ENCODE measurements around the gene BTBD17.

Gene BTBD17

DNA sequence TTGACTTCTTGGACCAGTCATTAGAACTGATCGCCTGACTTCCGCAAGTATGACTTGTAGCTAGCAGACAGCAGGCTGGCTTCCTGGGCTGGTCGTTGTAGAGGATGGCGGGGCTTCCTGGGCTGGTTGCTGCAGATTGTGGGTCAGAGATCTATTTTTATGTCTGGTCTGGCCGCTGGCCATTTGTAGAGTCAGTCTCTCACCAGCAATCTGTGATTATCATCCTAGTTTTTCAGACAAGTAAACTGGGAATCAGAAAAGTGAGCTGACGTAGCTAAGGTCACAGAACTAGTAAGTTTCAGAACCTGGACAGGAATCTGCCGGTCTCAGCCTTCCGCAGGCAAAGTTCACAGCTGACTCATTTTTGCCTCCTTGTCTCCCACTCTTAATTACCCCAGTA lies 24.7 kb upstream of the BTBD17 start:
- no peak for DNase-seq

DNA sequence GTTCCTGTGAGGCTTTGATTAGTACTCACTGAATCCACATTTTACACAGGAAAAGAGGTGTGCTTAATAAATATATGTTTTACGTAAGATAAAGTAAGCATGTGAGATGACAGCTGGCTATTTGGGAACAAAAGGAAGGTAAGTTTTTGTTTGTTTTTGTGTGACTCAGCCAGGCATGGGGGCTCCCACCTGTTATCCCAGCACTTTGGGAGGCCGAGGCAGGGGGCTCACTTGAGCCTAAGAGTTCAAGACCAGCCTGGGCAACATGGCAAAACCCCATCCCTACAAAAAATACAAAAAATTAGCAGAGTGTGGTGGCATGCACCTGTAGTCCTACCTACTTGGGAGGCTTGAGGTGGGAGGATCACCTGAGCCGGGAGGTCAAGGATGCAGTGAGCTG lies 23.5 kb upstream of the BTBD17 start:
- DNase-seq, result peak; percentile 13

DNA sequence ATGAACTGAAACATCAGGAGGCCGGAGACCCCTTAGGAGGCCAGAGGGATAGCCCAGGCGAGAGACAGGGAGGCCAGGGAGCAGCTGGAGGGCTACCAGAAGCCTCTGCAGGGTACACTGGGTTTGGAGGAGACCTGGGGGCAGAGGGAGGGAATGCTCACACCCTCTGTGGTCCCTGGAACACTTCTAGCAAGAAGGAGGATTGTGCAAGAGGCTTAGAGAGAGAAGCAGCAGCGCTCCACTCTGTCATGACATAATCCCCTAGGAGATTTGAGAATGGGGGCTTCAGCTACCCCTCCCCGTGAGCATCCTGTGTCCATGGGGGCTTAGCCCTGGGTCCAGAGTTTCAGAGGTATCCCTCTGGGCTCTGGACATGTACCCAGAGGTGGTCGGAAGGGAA lies 21.5 kb upstream of the BTBD17 start:
- DNase-seq, result no peak

DNA sequence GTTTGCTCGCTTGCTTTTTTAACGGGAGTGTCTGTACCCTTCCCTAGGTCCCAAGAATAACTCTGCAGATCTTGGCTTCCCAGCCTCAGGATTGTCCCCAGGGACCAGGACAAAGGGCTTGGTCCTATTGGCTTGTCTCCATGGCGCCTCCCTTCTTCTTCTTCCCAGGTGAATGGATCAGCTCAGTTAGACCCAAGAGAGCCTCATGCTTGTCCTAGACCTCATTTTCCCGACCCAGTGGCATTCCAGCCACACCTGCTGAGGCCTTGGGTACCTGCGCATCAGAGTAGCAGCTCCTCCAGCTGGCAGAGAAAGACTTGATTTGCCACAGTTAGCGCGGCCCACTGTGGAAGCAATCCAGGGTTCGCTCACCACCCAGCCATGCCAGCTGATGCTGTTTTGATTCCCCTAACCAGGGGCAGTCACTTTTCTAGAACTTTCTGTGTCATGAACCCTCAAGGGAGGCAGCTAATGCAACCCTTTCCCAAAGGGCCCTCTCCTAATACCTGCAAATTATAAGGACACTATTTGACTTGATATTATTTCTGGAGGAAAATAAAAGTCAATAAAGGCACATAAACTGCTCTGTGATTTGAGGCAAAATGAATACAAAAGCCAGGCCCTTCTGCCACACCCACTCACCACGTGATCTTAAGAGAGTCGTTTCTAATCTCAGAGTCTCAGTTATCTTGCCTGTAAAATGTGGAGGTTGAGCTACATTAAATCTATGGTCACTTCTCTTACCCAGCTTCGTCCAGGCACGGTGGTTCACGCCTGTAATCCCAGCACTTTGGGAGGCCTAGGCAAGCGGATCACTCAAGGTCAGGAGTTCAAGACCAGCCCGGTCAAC lies 19.5 kb upstream of the BTBD17 start:
- DNase-seq, result no peak

DNA sequence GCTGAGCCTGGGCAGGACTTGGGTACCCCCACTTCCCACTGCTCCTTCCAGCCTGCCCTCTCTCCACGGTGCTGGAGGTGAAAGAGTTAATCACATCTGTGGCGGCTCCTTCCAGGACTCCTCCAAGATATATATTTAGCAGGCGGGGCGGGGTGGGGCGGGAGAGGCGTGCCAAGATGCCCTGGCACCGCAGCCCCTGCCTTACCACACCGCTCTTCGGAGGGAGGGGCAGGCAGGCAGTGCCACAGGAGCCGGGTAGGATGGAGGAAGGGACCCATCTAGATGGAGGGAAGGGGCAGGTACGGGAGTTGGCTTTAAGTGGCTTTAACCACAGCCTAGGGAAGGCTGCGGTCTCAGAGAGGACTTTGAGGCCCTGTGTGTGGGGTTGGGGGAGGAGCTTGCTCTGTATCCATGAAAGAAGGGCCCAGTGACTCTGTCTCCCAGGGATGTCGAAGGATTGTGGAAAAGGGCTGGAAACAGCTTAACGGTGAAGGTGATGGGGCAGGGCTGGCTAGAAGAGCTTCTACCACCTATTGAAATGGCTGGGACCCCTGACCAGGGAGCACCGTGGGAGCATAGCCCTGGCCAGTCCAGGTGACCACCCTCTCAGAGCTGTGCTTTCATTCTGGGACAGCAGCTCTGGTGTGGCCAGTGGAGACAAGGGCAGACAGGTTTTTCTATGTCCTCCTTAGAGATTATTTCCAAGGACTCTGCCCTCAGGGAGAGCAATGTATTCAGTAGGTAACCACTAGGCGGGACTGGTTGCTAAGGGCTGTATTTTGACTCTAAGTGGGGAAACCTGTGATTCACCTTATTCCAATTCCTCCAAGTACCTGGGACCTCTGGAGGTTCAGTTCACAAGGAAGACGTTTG lies 18.7 kb upstream of the BTBD17 start:
- DNase-seq, result peak; percentile 69

DNA sequence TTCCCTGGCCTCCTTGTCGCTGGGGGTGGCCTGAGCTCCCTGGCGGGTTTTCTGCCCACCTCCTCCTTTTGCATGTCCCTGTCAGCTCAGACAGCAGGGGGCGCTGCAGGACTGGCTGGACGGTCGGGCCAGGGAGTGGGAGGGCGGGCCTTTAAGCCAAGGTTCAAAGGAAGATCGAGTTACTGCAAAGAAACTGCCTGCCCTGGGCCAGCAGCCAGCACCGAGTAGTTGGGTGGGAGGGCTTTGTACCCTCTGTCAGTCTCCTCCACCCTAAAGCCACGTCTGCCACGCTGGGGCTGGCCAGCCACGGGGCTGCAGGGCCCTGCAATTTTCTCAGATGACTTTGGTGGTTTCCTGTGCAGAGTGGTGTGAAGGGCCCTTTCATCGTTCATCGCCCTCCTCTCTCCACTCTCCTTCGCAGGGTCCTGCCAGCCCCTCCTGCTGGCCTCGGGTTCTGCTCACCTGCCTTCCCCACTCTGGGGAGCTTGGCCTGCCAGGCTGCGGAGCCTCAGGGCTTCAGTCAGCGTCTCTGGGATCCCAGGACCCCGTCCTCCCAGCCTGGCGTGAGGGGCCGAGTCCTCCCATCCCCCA lies 17.9 kb upstream of the BTBD17 start:
- DNase-seq, result peak; percentile 93

DNA sequence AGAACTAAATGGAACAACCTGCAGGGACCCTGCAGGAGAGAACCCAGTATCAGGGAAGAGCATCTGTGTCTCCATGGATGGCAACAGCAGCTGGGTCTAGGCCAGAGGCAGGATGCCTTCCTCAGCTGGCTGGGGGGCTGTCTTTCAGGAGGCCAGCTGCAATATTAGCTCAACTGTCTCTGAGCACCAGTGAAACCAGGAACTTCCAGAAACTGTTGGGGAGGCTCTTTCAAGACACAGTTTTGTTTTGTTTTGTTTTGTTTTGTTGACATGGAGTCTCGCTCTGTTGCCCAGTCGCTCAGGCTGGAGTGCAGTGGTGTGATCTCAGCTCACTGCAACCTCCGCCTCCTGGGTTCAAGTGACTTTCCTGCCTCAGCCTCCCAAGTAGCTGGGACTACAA lies 13.2 kb upstream of the BTBD17 start:
- DNase-seq, result peak; percentile 25

DNA sequence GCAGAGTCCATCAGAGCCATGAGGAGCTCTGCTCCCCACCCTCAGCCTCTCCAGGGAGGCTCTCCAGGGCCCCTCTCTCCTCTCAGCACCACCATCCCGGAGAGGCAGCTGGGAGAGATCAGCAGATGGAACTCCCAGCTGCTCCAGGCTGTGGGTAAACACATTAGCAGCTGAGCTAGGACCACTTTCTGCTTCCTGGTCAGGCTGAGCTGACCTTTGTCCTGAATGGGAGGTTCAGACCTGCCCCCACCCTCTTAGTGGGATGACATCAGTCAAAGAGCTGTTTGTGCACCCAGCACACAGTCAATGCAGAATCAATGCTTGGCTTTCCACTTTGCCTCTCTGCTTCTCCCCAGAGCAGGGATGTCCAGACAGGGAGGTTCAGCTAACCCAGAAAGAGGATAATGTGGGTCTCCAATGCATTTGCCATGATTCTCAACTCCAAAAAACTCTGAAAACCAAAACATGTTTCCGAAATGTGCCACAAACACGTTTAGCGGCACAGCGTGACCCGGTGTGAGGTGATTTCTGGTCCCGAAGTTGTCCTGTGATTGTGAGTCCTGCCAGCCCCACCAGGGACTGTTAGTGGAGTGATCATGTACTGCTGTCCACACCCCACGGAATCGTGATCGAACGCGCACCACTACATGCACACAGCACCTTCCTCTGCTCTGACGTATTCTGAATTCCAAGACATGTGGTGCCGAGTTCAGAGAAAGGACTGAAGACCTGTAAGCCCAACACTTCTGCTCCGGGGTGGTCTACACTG lies 12.4 kb upstream of the BTBD17 start:
- DNase-seq, result peak; percentile 81

DNA sequence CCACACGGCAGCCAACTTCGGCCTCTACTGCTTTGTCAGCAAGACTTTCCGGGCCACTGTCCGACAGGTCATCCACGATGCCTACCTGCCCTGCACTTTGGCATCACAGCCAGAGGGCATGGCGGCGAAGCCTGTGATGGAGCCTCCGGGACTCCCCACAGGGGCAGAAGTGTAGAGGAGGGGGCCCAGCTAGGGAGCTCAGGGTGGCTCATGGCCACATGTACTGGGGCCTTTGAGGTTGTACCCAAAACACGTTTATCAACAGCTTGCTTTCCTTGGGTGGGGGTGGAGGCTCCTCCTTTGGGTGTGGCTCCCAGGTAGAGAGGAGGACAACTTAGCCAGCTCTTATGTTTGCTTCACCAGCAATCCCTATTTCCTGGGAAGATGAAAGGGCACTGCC lies 10.8 kb upstream of the BTBD17 start:
- no peak for DNase-seq

DNA sequence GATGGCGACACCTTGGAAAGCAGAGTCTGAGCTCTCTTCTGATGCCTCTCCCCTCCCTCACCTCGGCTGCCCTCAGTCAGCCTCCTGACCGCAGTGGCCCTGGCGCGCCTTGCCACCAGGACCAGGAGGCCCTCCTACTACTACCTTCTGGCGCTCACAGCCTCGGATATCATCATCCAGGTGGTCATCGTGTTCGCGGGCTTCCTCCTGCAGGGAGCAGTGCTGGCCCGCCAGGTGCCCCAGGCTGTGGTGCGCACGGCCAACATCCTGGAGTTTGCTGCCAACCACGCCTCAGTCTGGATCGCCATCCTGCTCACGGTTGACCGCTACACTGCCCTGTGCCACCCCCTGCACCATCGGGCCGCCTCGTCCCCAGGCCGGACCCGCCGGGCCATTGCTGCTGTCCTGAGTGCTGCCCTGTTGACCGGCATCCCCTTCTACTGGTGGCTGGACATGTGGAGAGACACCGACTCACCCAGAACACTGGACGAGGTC lies 10.0 kb upstream of the BTBD17 start:
- DNase-seq, result no peak

DNA sequence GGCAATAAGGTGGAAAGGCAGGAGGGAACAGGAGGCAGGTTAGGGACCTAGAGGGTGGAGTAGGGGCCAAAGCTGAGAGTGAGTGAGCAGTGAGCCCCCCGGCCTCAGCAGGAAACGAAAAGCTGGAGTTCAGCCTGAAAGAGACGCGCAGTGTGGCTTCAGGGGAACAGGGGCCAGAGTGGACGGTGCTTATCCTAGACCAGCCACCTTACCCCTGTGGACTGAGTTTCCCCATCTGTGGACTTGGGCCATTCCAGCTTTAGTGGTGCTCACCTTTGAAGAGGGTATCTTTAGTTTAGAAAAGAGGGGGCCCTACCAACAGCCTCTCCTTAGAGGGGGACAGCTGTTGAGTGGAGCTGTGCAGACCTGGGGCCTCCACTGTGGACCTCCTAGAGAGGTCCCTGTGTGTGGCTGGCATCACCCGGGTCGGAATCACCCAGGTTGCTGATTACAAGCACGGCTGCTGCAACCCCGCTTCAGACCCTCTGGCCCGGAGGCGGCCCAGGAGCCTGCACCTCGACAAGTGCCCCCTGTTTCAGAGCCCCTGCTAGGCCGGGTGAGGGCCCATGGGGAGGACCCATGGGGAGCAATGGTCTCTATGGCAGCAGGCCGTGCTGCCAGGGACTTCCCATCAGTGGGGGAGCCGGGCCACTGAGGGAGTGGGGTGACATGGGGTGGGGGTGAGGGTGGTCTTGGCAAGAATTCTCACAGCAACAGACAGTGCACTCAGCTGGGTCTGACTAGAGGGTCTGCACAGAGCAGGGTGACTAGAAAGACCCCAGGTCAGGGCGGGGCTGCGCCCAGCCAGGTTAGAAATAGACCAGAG lies 8.2 kb upstream of the BTBD17 start:
- no peak for DNase-seq

DNA sequence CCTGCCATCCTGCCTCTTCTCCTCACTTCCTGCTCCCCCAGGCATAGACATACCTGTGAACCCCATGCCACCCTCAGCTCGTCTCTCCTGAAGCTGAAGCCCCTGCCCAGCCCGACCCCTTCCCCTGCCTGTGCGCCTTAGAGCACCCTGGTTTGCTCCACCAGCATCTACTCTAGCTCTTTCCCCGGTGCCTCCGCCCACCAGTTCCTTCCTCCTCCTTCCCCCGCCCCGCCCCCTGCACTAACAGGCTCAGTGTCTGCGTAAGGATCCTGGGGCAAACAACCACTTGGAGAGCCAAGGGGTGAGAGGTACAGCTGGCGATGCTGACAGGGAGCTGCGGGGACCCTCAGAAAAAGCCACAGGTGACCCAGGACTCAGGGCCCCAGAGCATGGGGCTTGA lies 7.6 kb upstream of the BTBD17 start:
- DNase-seq, result peak; percentile 59

DNA sequence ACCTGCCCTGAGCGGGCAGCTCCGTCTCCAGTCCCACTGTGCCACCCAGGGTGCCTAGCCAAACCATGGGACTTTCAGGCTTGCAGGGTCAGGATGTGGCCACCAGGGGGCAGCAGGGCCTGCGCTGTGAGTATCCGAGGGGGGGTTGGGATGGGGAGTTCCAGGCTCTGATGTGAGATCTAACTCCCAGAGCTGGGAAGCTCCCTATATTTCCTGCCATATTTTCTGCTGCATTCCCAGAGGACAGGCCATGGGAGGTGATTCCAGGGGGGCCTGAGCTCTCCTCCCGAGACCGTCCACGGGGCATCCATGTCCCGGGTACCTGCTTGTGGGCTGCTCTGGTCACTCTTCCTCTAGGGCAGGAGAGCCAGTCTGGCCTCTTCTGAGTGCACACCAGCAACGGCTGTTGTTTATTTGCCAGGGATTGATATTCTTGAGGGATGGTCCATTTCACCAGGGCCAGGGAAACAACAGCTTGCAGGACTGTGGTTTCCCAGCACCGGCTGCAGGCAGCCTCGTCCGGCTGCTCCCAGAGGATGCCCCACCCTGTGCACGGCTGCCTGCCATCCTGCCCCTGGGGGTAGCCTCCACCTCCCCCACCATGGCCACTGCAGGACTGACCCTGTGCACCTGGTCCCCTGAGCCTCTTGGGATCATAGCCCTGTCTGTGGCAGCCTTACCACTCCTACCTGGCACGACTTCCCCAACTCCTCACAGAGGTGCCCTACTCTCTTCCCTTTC lies 6.8 kb upstream of the BTBD17 start:
- DNase-seq, result peak; percentile 68

DNA sequence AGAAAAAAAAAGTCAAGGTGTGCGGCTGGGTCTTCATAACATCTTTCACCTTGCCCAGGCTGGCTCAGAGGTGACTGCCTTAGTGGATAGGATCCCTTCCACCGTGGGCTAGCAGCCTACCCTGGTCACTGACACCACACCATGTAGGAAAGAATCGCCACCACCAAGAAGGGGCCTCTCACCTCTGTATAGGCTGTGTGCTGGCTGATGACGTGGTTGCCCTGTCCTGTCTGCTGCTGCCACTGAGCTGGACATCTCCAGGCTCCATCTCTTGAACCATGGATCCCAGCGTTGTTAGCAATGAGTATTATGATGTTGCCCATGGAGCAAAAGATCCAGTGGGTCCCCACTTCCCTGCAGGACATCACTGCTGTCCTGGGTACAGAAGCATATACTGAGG lies 5.5 kb upstream of the BTBD17 start, which contains the start of gene GPR142:
Gene GPR142, plus strand, starts transcription at position 301 of the 400 bp plus-strand sequence. CDS start 2,035 bp downstream, outside the sequence.
- no peak for DNase-seq

DNA sequence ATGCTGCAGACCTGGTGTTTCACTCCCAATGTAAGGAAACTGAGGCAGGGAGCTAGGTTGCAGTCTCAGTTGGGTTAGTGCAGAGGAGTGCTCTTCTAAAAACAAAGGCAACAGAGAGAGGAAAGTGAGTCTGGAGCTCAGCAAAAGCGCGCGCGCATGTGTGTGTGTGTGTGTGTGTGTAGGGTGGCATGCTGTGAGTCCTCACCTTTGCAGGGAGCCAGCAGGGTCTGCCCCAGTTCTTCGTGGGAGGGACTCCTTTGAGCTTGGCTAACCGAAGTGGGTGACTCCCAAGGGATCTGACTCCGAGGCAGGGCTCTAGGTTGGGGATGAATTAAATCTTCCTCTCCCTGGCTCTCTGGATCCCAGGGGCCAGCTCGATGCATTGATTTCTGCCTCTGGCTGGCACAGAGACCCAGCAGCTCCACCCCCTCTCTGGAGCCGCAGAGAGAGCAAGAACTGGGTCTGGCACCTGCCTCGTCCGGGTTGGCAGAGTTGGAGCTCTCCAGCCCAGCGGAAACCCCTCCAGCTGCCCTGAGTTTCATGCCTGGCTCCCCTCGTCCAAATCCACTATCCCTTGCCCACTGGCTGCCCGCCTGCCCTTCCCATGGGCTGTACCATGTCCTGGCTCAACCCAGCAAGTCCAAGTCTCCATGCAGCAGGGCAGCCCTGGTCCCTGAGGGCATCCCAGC lies 1.3 kb upstream of the BTBD17 start:
- peak; percentile 72 for DNase-seq

DNA sequence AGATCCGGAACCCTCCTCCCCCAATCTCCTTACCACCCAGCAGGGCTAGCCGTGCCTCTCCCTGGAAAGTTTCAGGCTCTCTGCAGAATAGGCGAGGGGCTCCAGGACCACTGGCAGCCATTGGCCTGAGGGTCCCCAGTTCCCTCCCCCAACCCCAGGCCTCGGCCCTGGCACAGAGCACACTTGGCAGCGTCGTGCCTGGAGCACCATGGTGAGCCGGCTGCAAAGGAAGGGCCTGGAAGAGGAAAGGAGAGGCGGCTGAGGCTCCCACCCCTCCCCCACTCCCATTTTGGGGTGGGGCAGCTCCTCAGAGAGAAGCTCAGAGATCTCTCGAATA lies 369 bp upstream of the BTBD17 start:
- no peak for DNase-seq

DNA sequence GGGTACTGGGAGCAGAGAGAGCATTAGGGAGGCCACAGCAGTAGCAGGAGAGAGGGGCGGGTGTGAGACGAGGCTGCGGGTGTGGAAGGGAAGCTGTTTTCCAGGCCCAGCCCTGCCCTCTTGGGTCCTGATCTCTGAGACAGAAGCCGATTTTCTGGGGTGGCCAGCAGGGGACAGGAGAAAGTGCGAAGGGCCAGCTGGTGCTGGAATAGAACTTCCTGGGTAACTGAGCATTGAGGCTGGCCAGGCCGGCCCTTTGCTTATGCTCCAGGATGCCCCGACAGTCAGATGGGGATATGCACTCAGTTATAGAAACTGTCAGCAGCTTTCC lies 804 bp downstream of the BTBD17 start:
- DNase-seq, result no peak

DNA sequence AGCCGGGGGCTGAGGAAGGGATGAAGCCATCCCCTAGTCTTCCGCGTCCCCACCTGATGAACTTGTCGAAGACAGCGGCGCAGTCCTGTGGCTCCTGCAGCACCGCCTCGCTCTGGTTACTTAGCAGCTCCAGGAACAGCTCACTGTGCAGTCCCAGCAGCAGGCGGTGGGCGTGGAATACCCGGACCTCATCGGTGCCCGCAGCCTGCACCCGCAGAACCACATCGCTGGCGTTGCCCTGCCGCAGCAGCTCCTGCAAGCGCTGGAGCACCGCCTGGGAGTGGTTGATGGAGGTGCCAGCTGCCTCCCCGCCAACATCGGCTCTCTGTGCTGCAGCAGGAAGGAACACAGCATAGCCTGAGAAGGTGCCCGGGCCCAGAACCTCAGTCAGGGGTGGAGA lies 1.8 kb downstream of the BTBD17 start:
- DNase-seq, result no peak

DNA sequence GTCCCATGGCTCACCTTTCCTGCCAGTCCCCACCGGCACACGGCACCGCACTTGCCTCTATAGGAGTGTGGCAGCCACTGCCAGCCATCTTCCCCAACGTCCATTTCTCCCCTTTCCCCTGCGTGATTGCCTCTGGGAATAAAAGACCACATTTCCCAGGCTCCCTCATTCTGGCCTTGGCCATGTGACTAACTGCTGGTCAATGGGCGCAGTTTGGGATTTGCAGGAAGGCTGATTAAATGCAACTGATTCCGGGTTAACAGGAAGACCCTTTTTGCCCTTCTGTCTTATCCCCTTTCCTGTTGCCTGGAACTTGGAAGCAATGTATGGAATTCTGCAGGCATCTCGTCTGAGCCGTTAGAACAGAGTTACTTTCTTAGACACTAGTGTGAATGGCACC lies 3.0 kb downstream of the BTBD17 start:
- DNase-seq, result no peak

DNA sequence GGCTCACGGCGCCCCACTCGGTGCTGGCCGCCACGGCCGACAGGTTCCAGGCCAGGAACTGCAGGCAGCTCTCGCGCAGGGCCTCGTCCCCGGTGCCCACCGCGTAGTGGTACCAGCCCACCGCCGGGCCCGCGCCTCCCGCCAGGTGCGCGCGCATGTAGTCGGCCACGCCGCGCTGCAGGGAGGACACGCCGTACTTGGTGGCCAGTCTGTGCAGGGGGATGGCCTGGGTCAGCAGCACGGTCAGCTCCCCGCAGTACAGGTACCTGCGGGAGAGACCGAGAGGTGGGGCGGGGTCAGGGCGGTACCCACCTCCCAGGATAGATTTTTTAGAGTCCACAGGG lies 4.2 kb downstream of the BTBD17 start:
- DNase-seq, result no peak
